Bone marrow (tissue), 2 donors: ENCODE measurements around the gene RNF41.
"Not testable (repeated sequence)": the region's sequence is repeated elsewhere in the genome, so short reads cannot be mapped to it uniquely, and the experiment has no call there.

Experiments used
- DNase-seq, 2 donors: peaks; one replicate each; lab custom pipeline; 2025; lab: John Stamatoyannopoulos, UW

The RNF41 gene

GRCh38 chr12:56208006-56208405, 13.7 kb downstream of the RNF41 start:
- no peak for DNase-seq

- no peak for DNase-seq
These were observed 15.1 kb downstream of the RNF41 start for GRCh38 chr12:56206452-56207166.

GRCh38 chr12:56205445-56205844, 16.3 kb downstream of the RNF41 start:
- no peak for DNase-seq

GRCh38 chr12:56204275-56204674, 17.4 kb downstream of the RNF41 start:
- DNase-seq, result no peak

GRCh38 chr12:56202838-56203237, 18.9 kb downstream of the RNF41 start:
- DNase-seq, result no peak

- DNase-seq, result no peak
These were observed 19.4 kb downstream of the RNF41 start for GRCh38 chr12:56202366-56202765.

- DNase-seq, result no peak
These were observed 22.9 kb downstream of the RNF41 start for GRCh38 chr12:56198836-56199235.

GRCh38 chr12:56197921-56198635, 23.6 kb downstream of the RNF41 start:
- DNase-seq, result no peak

- not testable (repeated sequence) for DNase-seq
These were observed 24.7 kb downstream of the RNF41 start for GRCh38 chr12:56196818-56197550.

GRCh38 chr12:56193025-56193578, 28.6 kb downstream of the RNF41 start:
- peak; percentile 2 to 82 for DNase-seq

- DNase-seq, result no peak
These were observed 29.1 kb downstream of the RNF41 start for GRCh38 chr12:56192582-56192981.

- DNase-seq, result no peak
These were observed 31.0 kb downstream of the RNF41 start for GRCh38 chr12:56190695-56191155.

GRCh38 chr12:56189918-56190694, 31.6 kb downstream of the RNF41 start:
- DNase-seq, result peak; percentile 58 to 86

GRCh38 chr12:56189099-56189917, 32.4 kb downstream of the RNF41 start, which contains the start of gene SMARCC2:
TSS of gene SMARCC2 (minus strand) at chr12:56189483. CDS start at chr12:56189461, 22 bp downstream.
- DNase-seq, result peak; percentile 80 to 88

GRCh38 chr12:56188778-56189098, 33.0 kb downstream of the RNF41 start:
- DNase-seq, result no peak

- no peak for DNase-seq
These were observed 33.5 kb downstream of the RNF41 start for GRCh38 chr12:56188131-56188777.

- no peak for DNase-seq
These were observed 34.8 kb downstream of the RNF41 start for GRCh38 chr12:56186957-56187356.

- DNase-seq, result no peak
These were observed 43.4 kb downstream of the RNF41 start for GRCh38 chr12:56178347-56178746.

- no peak for DNase-seq
These were observed 48.9 kb downstream of the RNF41 start for GRCh38 chr12:56172839-56173238.

- no peak for DNase-seq
These were observed 52.4 kb downstream of the RNF41 start for GRCh38 chr12:56169229-56169759.
